Activated naive CD8-positive, alpha-beta T cell treated with anti-CD3 and anti-CD28 coated beads, Interleukin-2, amount 50 U/mL, for 24 hours (primary cell): Measurements from ENCODE around the gene MAFG.

Experiments
- ATAC-seq: fragments of 150-1000 bp; cut with Tn5 transposase; one replicate; pipeline ENCODE4 v1.10.0; 2021
- DNase-seq: peaks from one replicate; pipeline ENCODE4 v3.0.0; 2021
- H3K27ac Mint-ChIP-seq: one replicate; pipeline ENCODE4 v1.8.0; 2021; ENCODE audit warnings: mild to moderate bottlenecking, mixed read lengths
- H3K27me3 Mint-ChIP-seq: one replicate; pipeline ENCODE4 v1.8.0; 2021; ENCODE audit warnings: mixed read lengths
- H3K36me3 Mint-ChIP-seq: one replicate; pipeline ENCODE4 v1.8.0; 2021; ENCODE audit warnings: low read depth, mixed read lengths
- H3K4me1 Mint-ChIP-seq: one replicate; pipeline ENCODE4 v1.8.0; 2021; ENCODE audit warnings: mixed read lengths
- H3K4me3 Mint-ChIP-seq: one replicate; pipeline ENCODE4 v1.8.0; 2021; ENCODE audit warnings: mild to moderate bottlenecking, moderate library complexity, mixed read lengths
- H3K9me3 Mint-ChIP-seq: one replicate; pipeline ENCODE4 v1.8.0; 2021; ENCODE audit warnings: mixed read lengths

The MAFG gene

GRCh38 chr17:81914103-81914850, 13.3 kb downstream of the MAFG start:
- Mint-ChIP-seq H3K27me3 (no peaks in the 10 kb centered on the region), H3K27ac (no peak overlapping the region), H3K4me3 (no peak overlapping the region), H3K9me3 (no peaks in the 10 kb centered on the region), H3K4me1 (peaks cover 22% of the 10 kb centered on the region), H3K36me3 (peaks cover 16% of the 10 kb centered on the region)
- ATAC-seq: no peak
- DNase-seq: no peak

DNA sequence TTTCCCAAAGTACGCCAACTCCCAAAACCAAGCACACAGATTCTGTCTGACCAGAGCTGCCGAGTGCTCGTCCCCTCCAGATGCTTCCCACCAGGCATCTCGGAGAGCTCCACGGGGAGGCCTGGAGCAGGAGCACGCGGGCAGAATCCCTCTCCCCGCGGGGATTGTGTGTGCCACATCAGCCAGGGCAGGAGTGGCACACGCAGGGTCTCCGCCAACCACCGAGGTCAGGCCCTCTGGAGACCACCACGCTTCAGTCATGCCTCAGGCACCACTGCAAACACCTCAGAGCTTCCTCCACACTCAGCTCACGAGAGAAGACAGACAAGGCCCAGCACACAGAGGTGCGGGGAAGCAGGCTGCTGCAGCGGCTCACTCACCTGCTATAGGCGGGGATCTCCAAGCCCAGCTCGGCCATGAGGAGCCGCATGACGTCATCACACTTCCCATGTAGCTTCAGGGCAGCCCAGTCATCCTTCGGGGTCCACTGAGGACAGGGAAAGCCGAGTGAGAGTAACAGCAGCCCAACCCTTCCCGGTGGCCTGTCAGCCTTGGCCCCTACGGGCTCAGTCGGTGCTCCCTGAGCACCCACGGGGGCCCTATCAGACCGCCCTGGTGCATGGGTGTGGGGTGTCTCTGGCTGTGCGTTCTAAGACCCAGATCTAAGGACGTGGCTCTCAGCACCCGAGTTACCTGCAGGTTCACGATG, 14.0 kb downstream of the MAFG start:
- Mint-ChIP-seq H3K9me3 (no peaks in the 10 kb centered on the region), H3K36me3 (peaks cover 16% of the 10 kb centered on the region), H3K27me3 (no peaks in the 10 kb centered on the region), H3K4me1 (peaks cover 20% of the 10 kb centered on the region), H3K27ac (no peak overlapping the region), H3K4me3 (no peak overlapping the region)
- DNase-seq (no peak), ATAC-seq (no peak)

GRCh38 chr17:81912441-81913309, 14.9 kb downstream of the MAFG start:
- DNase-seq (no peak), ATAC-seq (no peak)
- Mint-ChIP-seq H3K27ac (no peak overlapping the region), H3K36me3 (peaks cover 18% of the 10 kb centered on the region), H3K4me3 (peak overlapping the region; percentile 36), H3K27me3 (no peaks in the 10 kb centered on the region), H3K9me3 (no peaks in the 10 kb centered on the region), H3K4me1 (peaks cover 15% of the 10 kb centered on the region)

DNA sequence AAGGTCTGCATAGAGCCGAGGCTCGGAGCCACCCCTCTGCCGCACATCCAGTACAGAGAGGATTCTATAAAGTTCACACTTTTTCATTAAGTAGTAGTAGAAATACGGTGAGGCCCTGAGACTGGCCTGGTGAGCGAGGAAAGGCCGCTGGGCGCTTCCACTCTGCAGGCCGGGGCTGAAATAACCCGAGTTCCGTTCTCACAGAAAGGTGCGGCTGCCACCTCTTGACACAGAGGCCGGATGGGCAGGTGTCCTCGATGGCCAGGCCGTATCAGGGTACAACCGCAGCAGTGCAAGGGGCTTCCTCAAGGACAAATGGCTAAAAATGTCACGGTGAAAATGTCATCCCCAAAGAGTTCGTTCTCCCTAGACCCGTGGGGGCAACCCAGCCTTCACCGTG, 15.6 kb downstream of the MAFG start:
- H3K36me3 Mint-ChIP-seq: peaks cover 18% of the 10 kb centered on the region
- H3K4me1 Mint-ChIP-seq: peaks cover 11% of the 10 kb centered on the region
- no peak overlapping the region for H3K27ac Mint-ChIP-seq
- H3K4me3 Mint-ChIP-seq: peak overlapping the region; percentile 36
- ATAC-seq: no peak
- no peaks in the 10 kb centered on the region for H3K27me3 Mint-ChIP-seq
- DNase-seq: no peak
- no peaks in the 10 kb centered on the region for H3K9me3 Mint-ChIP-seq

- Mint-ChIP-seq H3K4me1 (peaks cover 6% of the 10 kb centered on the region), H3K27me3 (no peaks in the 10 kb centered on the region), H3K36me3 (peaks cover 18% of the 10 kb centered on the region), H3K9me3 (no peaks in the 10 kb centered on the region), H3K27ac (peak within 1 kb of the TSS; percentile 64), H3K4me3 (peak within 1 kb of the TSS; percentile 81)
- ATAC-seq (peak; percentile 90), DNase-seq (peak; percentile 94)
These were observed 16.1 kb downstream of the MAFG start, which contains the start of gene PCYT2 for GRCh38 chr17:81911277-81911961. Gene PCYT2 (minus strand): TSS chr17:81911399. CDS start chr17:81911355, 44 bp downstream.

- Mint-ChIP-seq H3K36me3 (peaks cover 17% of the 10 kb centered on the region), H3K27me3 (no peaks in the 10 kb centered on the region), H3K4me1 (peaks cover 4% of the 10 kb centered on the region), H3K27ac (peak overlapping the region; percentile 64), H3K4me3 (peak overlapping the region; percentile 81), H3K9me3 (no peaks in the 10 kb centered on the region)
- DNase-seq: no peak
- ATAC-seq: peak; percentile 21
These were observed 16.7 kb downstream of the MAFG start for GRCh38 chr17:81910840-81911276.

DNA sequence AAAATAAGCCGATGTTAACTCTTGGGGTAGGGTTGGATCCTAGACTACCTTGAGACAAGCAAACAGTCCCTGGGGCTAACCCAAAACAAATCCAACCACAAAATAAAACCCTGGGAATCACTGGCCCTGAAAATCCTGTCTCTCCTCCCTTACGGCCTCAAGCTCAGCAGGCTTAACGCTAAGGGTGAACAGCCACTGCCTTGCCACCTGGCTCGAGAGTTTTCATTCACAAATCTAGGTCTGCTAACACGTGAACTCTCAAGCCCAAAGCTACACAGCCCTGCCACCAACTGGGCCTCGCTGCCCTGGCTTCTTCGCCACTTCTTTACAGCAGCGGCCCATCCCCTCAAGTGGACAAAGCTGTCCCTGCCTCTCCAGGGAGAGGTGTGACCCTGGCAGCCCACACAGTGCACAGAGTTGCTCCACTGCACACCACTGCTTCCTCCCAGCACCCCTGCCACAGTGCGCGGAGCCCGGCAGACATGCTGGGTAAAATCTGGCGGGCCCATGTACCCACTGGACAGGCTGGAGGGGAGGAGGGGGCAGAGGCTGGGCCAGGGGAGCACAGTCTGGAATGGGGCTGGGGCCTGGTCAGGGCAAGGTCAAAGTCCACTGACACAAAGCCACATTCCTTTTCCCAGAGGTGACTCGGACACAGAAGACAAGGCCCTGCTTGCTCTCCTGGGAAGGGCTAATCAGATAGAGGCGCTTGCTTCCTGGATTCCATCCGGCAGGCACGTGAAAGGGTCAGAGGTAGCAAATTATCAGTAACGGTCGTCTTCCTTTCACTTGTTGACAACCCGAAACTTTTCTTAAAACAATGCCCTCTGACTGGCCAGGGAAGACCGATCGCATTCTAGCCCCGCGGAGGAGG, 17.3 kb downstream of the MAFG start:
- ATAC-seq (no peak), DNase-seq (no peak)
- peak overlapping the region; percentile 64 for H3K27ac Mint-ChIP-seq
- peaks cover 3% of the 10 kb centered on the region for H3K4me1 Mint-ChIP-seq
- peak overlapping the region; percentile 81 for H3K4me3 Mint-ChIP-seq
- H3K27me3 Mint-ChIP-seq: no peaks in the 10 kb centered on the region
- H3K36me3 Mint-ChIP-seq: peaks cover 13% of the 10 kb centered on the region
- no peaks in the 10 kb centered on the region for H3K9me3 Mint-ChIP-seq

- DNase-seq (no peak), ATAC-seq (no peak)
- Mint-ChIP-seq H3K27ac (no peak overlapping the region), H3K36me3 (peaks cover 9% of the 10 kb centered on the region), H3K9me3 (no peaks in the 10 kb centered on the region), H3K27me3 (no peaks in the 10 kb centered on the region), H3K4me1 (peaks cover 3% of the 10 kb centered on the region), H3K4me3 (peak overlapping the region; percentile 11)
These were observed 18.3 kb downstream of the MAFG start for GRCh38 chr17:81909231-81909630.

DNA sequence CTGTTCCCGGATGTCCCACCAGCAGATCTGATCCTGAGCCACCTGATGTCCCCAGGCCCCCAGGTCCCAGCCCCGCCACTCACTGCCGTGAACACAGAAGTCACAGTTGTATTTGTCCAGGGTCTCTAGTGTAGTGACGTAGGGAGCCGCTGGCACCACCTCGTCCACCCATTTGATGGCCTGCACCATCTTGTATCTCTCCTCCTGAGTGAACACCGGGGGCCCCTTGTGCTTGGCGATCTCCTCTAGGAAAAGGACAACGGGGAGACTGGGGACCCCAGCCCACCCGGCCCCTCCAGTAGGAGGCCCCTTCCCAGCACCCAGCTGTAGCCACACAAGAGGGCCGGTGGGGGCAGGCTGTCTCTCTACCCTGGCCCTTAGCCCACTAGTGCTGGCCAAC, 18.7 kb downstream of the MAFG start:
- Mint-ChIP-seq H3K4me1 (peaks cover 3% of the 10 kb centered on the region), H3K9me3 (no peaks in the 10 kb centered on the region), H3K4me3 (no peak overlapping the region), H3K27me3 (no peaks in the 10 kb centered on the region), H3K27ac (no peak overlapping the region), H3K36me3 (peaks cover 9% of the 10 kb centered on the region)
- ATAC-seq: no peak
- DNase-seq: no peak

DNA sequence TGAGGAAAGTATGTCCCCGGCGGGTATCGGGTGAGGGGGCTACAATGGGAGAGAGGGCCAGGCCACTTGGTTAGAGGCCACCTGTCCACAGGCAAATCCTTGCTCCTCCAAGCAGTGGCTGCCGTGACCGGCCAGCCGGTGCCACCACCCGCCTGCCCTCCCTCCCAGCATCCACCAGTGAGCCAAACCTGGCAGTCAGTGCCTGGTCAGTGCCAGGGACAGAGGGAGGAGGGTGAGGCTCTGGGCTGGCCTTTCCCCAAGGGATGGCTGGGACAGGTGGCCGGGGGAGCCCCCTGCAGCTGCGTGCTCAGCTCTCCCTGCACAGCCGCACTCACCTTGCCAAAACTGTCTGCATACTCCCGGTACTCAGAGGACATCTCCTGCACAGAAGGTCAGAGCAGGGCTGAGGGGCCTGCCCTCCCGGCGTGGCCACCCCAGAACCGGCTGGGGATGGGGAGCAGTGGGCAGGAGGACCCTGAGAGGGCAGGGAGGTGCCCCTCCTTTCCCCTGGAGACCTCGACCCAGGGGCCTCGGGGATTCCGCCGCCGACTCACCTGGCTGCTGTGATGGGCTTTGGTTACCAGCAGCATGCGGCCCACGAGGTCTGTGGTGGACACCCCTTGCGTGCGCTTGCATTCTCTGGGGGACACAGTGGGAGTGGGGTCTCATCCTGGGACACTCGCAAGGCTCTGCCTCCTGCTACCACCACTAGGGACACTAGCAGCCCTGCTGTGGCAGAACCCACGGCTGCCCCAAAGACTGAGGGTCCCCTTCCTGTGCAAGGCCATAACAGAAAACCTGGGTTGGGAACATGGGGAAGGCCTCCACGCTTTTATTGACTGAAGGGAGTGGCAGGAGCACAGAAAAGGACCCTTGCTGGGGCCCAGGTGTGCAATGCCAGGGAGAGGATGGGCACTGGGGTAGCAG, 20.1 kb downstream of the MAFG start:
- Mint-ChIP-seq H3K27me3 (no peaks in the 10 kb centered on the region), H3K27ac (no peak overlapping the region), H3K4me3 (no peak overlapping the region), H3K9me3 (no peaks in the 10 kb centered on the region), H3K4me1 (peaks cover 4% of the 10 kb centered on the region), H3K36me3 (peaks cover 4% of the 10 kb centered on the region)
- no peak for ATAC-seq
- DNase-seq: no peak

DNA sequence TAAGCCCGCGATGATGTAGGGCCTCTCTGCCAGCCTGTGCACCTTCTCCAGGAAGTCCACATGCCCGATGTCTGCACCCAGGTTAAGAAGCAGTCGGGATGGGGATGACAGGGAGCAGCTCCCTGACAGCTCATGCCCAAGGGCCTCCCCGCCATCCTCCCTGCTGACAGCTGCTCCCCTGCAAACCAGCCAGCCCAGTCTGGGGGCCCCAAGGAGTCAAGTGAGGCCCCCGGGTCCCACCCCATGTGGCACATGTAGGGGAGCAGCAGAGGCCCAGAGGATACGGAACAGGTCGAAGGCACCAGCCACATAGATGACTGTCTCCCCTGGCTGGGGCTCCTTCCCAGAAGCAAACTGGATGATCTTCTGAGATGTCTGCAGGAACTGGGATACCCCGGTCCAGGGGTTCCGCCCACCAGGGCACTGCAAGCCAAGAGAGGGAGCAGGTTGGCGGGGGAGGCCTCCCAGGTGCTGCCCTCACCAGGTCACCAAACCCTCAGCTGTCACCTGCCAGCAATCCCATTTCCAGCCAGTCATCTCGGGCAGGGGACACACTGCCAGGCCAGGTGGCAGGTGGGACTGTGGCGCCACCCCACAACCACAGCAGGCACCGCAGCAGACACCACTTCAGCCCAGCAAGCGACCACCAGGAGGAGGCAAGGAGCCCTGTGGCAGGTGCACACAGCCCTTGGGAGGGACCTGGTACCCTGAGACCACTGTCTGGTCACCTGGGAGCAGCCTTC, 20.9 kb downstream of the MAFG start:
- DNase-seq (no peak), ATAC-seq (no peak)
- no peaks in the 10 kb centered on the region for H3K9me3 Mint-ChIP-seq
- H3K4me1 Mint-ChIP-seq: peaks cover 2% of the 10 kb centered on the region
- peaks cover 2% of the 10 kb centered on the region for H3K36me3 Mint-ChIP-seq
- no peak overlapping the region for H3K4me3 Mint-ChIP-seq
- no peaks in the 10 kb centered on the region for H3K27me3 Mint-ChIP-seq
- no peak overlapping the region for H3K27ac Mint-ChIP-seq

DNA sequence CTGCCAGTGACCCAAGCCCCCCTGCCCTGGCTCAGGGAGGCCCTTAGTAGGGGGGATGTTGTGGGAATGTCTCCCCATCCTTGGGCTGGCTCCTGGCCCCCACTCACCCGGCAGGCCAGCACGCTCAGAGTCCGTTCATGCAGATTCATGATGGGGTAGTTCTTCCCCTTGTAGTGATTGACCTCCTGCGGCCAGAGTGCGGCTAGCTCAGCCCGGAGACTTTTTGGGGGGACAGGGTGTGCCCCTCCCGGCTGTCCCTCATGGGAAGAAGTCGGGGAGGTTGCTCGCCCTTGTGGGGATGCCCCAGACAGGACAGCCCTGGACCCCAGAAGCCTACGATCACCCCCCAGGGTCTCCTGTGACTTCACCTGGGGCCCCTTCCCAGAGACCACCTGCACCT, 21.5 kb downstream of the MAFG start:
- H3K4me1 Mint-ChIP-seq: peaks cover 4% of the 10 kb centered on the region
- no peaks in the 10 kb centered on the region for H3K9me3 Mint-ChIP-seq
- ATAC-seq (no peak), DNase-seq (no peak)
- H3K4me3 Mint-ChIP-seq: no peak overlapping the region
- H3K27me3 Mint-ChIP-seq: peaks cover 4% of the 10 kb centered on the region
- no peak overlapping the region for H3K27ac Mint-ChIP-seq
- peaks cover 5% of the 10 kb centered on the region for H3K36me3 Mint-ChIP-seq
